Common myeloid progenitor, CD34-positive (primary cell): ENCODE data around the gene PKNOX2.

Source experiments
- CTCF ChIA-PET: fragments of 350-600 bp; sonication (Branson Sonifier 250); formaldehyde crosslinking; loops from one replicate; lab custom pipeline; 2021; ENCODE audit warnings: antibody characterized with exemption; lab: Charles Lee
- POLR2A ChIA-PET: fragments of 350-600 bp; sonication (Branson Sonifier 250); formaldehyde crosslinking; loops from one replicate; lab custom pipeline; 2021; ENCODE audit warnings: antibody characterized with exemption; lab: Charles Lee
- DNase-seq, 3 donors: peaks; one replicate each; pipeline versions ENCODE4 v3.0.0 to v3.0.0-alpha.2; 2013
- H3K27ac ChIP-seq, 2 experiments: 1 replicate in 1 of 2; 2 replicates in 1 of 2; pipeline ENCODE4 v1.7.0; 2013; ENCODE audit warnings: inconsistent platforms in 2 of 2, low read length in 2 of 2, mild to moderate bottlenecking in 2 of 2, low read depth in 1 of 2, moderate library complexity in 1 of 2; ENCODE audit not compliant: severe bottlenecking in 2 of 2, insufficient read depth in 1 of 2, poor library complexity in 1 of 2
- H3K27me3 ChIP-seq, 5 experiments: replicated peaks in 2 of 5; 1 replicate in 3 of 5; 2 replicates in 2 of 5; pipeline versions ENCODE4 v1.6.1 to v1.7.0; 2013; ENCODE audit warnings: low read length in 4 of 5, mild to moderate bottlenecking in 2 of 5, moderate library complexity in 2 of 5, inconsistent platforms in 1 of 5; ENCODE audit not compliant: insufficient read depth in 5 of 5, control insufficient read depth in 4 of 5
- H3K36me3 ChIP-seq, 4 experiments: 1 replicate in 2 of 4; 2 replicates in 2 of 4; pipeline versions ENCODE4 v1.6.1 to v1.7.0; 2013; ENCODE audit warnings: low read length in 3 of 4, control low read depth in 1 of 4, mild to moderate bottlenecking in 1 of 4; ENCODE audit not compliant: control insufficient read depth in 4 of 4, insufficient read depth in 4 of 4
- H3K4me1 ChIP-seq, 4 experiments: 1 replicate in 3 of 4; 2 replicates in 1 of 4; pipeline versions ENCODE4 v1.6.1 to v1.7.1; 2013; ENCODE audit warnings: low read length in 3 of 4, mild to moderate bottlenecking in 3 of 4, control low read depth in 1 of 4, inconsistent platforms in 1 of 4, moderate library complexity in 1 of 4; ENCODE audit not compliant: control insufficient read depth in 4 of 4, insufficient read depth in 4 of 4; ENCODE audit errors: control extremely low read depth in 1 of 4
- H3K4me3 ChIP-seq, 7 experiments: 1 replicate in 4 of 7; 2 replicates in 3 of 7; pipeline versions ENCODE4 v1.5.1 to v1.7.0; 2013; ENCODE audit warnings: mild to moderate bottlenecking in 7 of 7, low read length in 6 of 7, moderate library complexity in 6 of 7, inconsistent platforms in 2 of 7, low read depth in 2 of 7, control low read depth in 1 of 7; ENCODE audit not compliant: insufficient read depth in 4 of 7, control insufficient read depth in 1 of 7; ENCODE audit errors: extremely low read depth in 1 of 7
- H3K9me3 ChIP-seq, 5 experiments: 1 replicate in 4 of 5; 2 replicates in 1 of 5; pipeline versions ENCODE4 v1.6.1 to v1.7.1; 2013; ENCODE audit warnings: low read length in 4 of 5, mild to moderate bottlenecking in 2 of 5, inconsistent platforms in 1 of 5, low read depth in 1 of 5, moderate library complexity in 1 of 5; ENCODE audit not compliant: control insufficient read depth in 4 of 5, insufficient read depth in 2 of 5; ENCODE audit errors: control extremely low read depth in 1 of 5
- WGBS: methylation state at CpG from one replicate; pipeline ENCODE4 v1.1.5; 2013; ENCODE audit not compliant: insufficient coverage; 5-methylcytosine and 5-hydroxymethylcytosine counted together

PKNOX2 gene

GRCh38 chr11:125279676-125280418 is 115.3 kb downstream of the PKNOX2 start:
- ChIA-PET POLR2A (no interaction called here), CTCF (interaction anchor here (1.3 kb wide), 1 partner anchor 26 kb away, joined by 3 read pairs; no protein-coding TSS in a partner anchor)
- Histone ChIP-seq H3K9me3 (no peaks in the 10 kb centered on the region), H3K4me1 (no peaks in the 10 kb centered on the region), H3K36me3 (no peaks in the 10 kb centered on the region), H3K27ac (no peak overlapping the region), H3K4me3 (no peak overlapping the region), H3K27me3 (peaks cover 0 to 23% (median 4%) of the 10 kb centered on the region in 5 experiments)
- no peak for DNase-seq
- 94% methylated on average over 6 of the region's 8 CpGs for WGBS

DNA sequence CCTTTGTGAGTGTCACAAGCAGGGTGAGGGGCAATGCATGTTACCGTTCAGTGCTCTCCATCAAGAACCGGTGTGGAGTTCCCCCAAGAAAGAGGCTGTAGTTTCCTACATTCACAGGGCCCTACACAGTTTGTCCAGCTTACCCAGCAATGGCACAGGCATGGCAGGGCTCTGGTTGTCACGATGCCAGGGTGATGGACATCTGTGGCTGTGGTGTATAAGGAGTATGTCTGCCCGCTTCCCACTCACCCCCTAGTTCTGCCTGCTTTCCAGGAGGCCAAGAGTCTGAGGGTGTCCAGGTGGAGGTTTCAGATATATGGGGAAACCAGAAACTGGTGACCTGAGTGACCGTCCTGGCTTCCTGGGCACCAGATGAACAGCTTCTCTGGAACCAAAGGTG is 116.1 kb downstream of the PKNOX2 start:
- POLR2A ChIA-PET: no interaction called here
- no peaks in the 10 kb centered on the region for H3K36me3 ChIP-seq
- no peak for DNase-seq
- 63% methylated on average over 3 of the region's 5 CpGs for WGBS
- H3K9me3 ChIP-seq: no peaks in the 10 kb centered on the region
- no peak overlapping the region for H3K27ac ChIP-seq
- H3K4me3 ChIP-seq: no peak overlapping the region
- CTCF ChIA-PET: no interaction called here
- H3K4me1 ChIP-seq: no peaks in the 10 kb centered on the region
- peaks cover 0 to 20% (median 2%) of the 10 kb centered on the region in 5 experiments for H3K27me3 ChIP-seq

GRCh38 chr11:125281831-125282595 is 117.5 kb downstream of the PKNOX2 start:
- no peaks in the 10 kb centered on the region for H3K4me1 ChIP-seq
- no peaks in the 10 kb centered on the region for H3K36me3 ChIP-seq
- H3K27me3 ChIP-seq: peaks cover 0 to 15% (median 4%) of the 10 kb centered on the region in 5 experiments
- no peaks in the 10 kb centered on the region for H3K9me3 ChIP-seq
- no peak overlapping the region for H3K27ac ChIP-seq
- DNase-seq: no peak
- CTCF ChIA-PET: no interaction called here
- 88% methylated on average over 9 of the region's 12 CpGs for WGBS
- POLR2A ChIA-PET: no interaction called here
- H3K4me3 ChIP-seq: no peak overlapping the region

- CTCF ChIA-PET: no interaction called here
- no peak for DNase-seq
- POLR2A ChIA-PET: no interaction called here
- H3K36me3 ChIP-seq: no peaks in the 10 kb centered on the region
- no peaks in the 10 kb centered on the region for H3K9me3 ChIP-seq
- 71% methylated on average over 1 of the region's 3 CpGs for WGBS
- no peak overlapping the region for H3K4me3 ChIP-seq
- H3K27ac ChIP-seq: no peak overlapping the region
- peaks cover 0 to 12% (median 4%) of the 10 kb centered on the region in 5 experiments for H3K27me3 ChIP-seq
- H3K4me1 ChIP-seq: no peaks in the 10 kb centered on the region
Measured at GRCh38 chr11:125282596-125282914, 118.0 kb downstream of the PKNOX2 start.

- CTCF ChIA-PET: no interaction called here
Measured at GRCh38 chr11:125284245-125284850, 119.8 kb downstream of the PKNOX2 start.

GRCh38 chr11:125285844-125286243 is 121.3 kb downstream of the PKNOX2 start:
- no peak overlapping the region for H3K27ac ChIP-seq
- no peaks in the 10 kb centered on the region for H3K36me3 ChIP-seq
- WGBS: 98% methylated on average over 7 of the region's 7 CpGs
- ChIA-PET POLR2A (interaction anchor here (0.6 kb wide), 1 partner anchor 36 kb away, joined by 4 read pairs; no protein-coding TSS in a partner anchor), CTCF (no interaction called here)
- peaks cover 0 to 19% (median 5%) of the 10 kb centered on the region in 5 experiments for H3K27me3 ChIP-seq
- H3K9me3 ChIP-seq: no peaks in the 10 kb centered on the region
- DNase-seq: no peak
- no peak overlapping the region for H3K4me3 ChIP-seq
- H3K4me1 ChIP-seq: no peaks in the 10 kb centered on the region

More at GRCh38 chr11:125284245-125284850, 119.8 kb downstream of the PKNOX2 start:
- no peaks in the 10 kb centered on the region for H3K4me1 ChIP-seq
- H3K4me3 ChIP-seq: no peak overlapping the region
- peaks cover 0 to 10% (median 5%) of the 10 kb centered on the region in 5 experiments for H3K27me3 ChIP-seq
- H3K27ac ChIP-seq: no peak overlapping the region
- H3K36me3 ChIP-seq: no peaks in the 10 kb centered on the region
- no peak for DNase-seq
- 99% methylated on average over 7 of the region's 10 CpGs for WGBS
- POLR2A ChIA-PET: interaction anchor here (0.6 kb wide), 1 partner anchor 27 kb away, joined by 3 read pairs; no protein-coding TSS in a partner anchor
- H3K9me3 ChIP-seq: no peaks in the 10 kb centered on the region
